ENCODE measurements around the gene RIOX2.
A peak's percentile ranks its signal among the peaks of the same experiment; 100 is the strongest.
"Not testable (repeated sequence)": the region's sequence is repeated elsewhere in the genome, so short reads cannot be mapped to it uniquely, and the experiment has no call there.

The RIOX2 gene

GRCh38 chr3:97971679-97972567, at the start of gene RIOX2:
TSS of gene RIOX2 (minus strand) at chr3:97972431. CDS start at chr3:97967593, 4,838 bp downstream.
- DNase-seq = peak; percentile 65

- DNase-seq = no peak
Observed at GRCh38 chr3:98020412-98020811, 48.2 kb upstream of the RIOX2 start.

GRCh38 chr3:98018301-98018700, 46.1 kb upstream of the RIOX2 start:
- no peak for DNase-seq

DNA sequence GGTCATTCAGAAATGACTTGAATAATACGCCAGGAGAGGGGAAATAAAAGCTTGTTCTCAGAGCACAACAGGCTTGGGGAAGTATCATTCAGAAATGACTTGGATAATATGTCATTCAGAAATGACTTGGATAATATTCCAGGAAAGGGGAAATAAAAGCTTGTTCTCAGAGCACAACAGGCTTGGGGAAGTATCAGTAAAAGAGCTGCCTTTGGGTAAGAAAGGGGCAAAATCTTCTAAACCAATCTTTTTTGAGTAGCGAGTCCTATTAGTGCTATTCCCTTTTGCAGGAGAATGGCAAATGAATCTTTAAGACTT, 42.0 kb upstream of the RIOX2 start:
- DNase-seq = no peak

- DNase-seq = no peak
Observed at GRCh38 chr3:98013411-98014267, 41.4 kb upstream of the RIOX2 start.

- no peak for DNase-seq
Observed at GRCh38 chr3:98012979-98013378, 40.7 kb upstream of the RIOX2 start.

GRCh38 chr3:98010883-98011449, 38.7 kb upstream of the RIOX2 start:
- not testable (repeated sequence) for DNase-seq

- DNase-seq = no peak
Observed at GRCh38 chr3:98010194-98010882, 38.1 kb upstream of the RIOX2 start.

GRCh38 chr3:98008855-98009254, 36.6 kb upstream of the RIOX2 start:
- DNase-seq = no peak

- DNase-seq = no peak
Observed at GRCh38 chr3:98005438-98005837, 33.2 kb upstream of the RIOX2 start.

DNA sequence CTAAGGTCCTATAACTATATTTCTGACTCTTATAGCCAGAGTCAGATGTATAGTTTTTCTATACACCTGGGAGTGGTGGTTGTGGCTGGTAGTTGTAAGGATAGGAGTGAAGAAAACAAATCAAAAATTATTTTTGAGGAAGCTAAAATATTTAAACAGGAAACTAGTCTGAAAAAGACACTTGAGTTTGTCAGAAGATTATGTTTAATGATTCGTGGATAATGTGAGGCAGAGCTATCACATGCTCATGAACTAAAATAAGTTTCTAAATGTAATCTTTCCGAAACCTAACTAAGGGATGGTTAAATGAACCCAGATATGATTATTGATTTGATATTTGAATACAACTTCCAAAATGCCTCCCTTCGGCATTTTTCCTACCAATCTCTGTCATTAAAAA, 32.5 kb upstream of the RIOX2 start:
- no peak for DNase-seq

GRCh38 chr3:98003306-98003969, 31.2 kb upstream of the RIOX2 start:
- DNase-seq = no peak

- no peak for DNase-seq
Observed at GRCh38 chr3:98002717-98003116, 30.5 kb upstream of the RIOX2 start.

DNA sequence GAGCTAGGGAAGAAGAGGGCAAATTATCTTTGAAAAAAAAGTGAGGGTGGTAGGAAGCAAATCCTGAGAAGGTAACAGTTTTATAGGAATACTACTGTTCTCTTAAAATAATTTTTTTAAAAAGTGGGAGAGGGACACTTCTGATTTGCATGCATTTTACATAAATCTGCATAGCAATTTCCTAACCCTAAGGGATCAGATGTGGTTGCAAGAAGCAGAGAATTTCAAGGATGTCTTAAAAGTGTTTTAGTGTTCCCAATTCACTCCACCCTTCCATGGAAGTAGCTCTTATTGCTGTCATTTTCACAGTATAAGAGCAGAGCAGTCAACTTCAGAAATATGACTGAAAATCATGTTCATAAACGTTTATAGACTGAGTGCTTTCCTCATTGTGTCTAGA, 27.8 kb upstream of the RIOX2 start:
- DNase-seq = no peak

- DNase-seq = no peak
Observed at GRCh38 chr3:97999103-97999502, 26.9 kb upstream of the RIOX2 start.

DNA sequence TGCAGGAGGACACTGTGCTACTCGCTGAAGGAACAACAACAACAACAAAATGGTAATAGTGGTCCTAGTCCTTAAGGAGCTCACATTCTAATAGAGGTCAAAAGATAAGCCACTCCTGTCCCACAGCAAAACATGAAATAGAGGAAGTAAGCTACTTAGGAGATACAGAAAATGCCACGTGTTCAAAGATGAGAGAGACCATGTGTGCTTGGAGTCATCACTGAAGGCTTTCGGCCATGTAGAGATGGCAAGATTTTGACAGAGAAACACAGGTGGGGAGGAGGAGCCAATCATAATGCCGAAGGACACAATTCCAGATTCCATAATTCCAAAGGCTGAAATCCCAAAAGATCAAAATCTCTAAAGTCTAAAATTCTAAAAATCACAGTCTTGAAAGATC, 24.8 kb upstream of the RIOX2 start:
- DNase-seq = no peak

DNA sequence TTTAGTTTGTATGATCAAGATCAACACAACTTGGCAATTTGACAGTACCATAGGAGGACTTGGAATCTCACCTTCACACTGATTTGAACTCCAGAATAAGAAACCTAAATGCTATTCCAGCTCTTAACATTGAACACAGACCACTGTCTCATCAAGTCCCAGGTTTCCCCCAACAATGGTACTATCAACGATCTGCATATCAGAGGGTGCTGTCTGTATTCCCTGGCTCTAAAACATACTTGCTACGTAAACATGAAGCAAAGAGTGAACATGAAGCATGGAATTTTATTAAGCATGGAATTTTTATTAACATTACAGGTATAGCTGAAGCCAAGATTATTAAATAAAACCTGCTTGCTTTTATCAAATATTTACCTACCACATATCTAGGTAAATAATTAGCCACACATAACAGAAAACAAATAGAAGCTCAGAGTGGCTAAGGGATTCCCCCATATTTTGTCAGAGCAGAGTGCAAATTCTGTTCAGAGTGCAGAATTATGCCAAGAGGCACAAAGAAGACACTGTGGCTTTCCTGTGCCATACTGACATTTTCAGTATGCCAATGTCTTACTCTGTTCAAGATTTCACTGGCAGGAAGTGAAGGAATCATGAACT, 22.2 kb upstream of the RIOX2 start:
- DNase-seq = no peak

GRCh38 chr3:97993526-97993925, 21.3 kb upstream of the RIOX2 start:
- DNase-seq = no peak

DNA sequence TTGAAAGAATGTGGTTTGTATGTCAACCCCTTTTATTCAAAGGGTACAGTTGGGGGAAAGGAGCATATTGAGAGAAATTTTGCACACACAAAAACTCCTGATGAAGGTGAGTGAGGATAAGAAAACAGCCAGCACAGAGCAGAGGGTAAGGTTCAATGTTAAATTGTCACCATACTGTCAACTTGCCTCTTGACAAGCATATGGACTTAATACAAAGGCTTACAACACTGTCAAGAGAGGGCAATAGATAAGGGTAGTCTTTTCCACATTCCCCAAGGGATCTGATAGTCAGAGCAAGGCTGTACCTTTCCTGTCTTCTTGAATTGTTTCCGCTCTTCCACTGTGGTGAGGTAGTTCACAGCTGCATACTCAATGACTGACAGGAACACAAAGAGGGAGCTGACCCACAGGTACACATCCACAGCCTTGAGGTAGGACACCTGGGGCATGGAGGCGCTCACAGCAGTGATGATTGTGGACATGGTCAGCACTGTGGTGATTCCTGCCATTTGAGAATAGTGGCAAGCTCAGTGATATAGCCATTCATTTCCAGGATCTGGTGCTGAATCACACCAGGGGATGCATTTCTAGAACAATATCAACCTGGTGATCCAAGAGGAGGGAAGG, 20.4 kb upstream of the RIOX2 start:
- no peak for DNase-seq

DNA sequence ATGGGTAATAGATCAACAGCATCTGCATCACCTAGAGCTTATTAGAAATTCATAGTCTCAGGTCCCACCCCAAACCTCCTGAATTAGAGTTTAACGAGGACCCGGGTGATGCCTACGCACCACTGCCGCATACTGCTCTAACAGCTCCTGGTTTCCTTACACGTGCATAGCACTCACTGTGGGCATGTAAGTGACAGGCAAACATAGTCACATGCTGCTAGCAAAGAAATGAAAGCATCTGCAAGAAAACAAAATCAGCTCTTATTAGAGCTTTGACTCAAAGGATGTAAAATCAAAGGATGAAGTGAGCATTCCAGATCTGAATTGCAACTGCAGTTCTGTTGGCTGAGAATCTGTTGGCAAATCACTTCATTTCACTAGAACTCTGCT, 19.1 kb upstream of the RIOX2 start:
- DNase-seq = no peak

- no peak for DNase-seq
Observed at GRCh38 chr3:97990624-97991292, 18.5 kb upstream of the RIOX2 start.

Measured in NCI-H226 (cell line).